Thyroid gland (tissue), 4 donors: ENCODE data around the gene ABHD8.

ENCODE experiments used
- CTCF ChIP-seq, 6 experiments: fragments of 200-600 bp in 3 of 6; fragments of 450-650 bp in 3 of 6; sonication (generic) in 3 of 6; IDR thresholded peaks; one replicate each; pipeline ENCODE4 v1.5.1; 2016 to 2019; ENCODE audit warnings: antibody characterized with exemption in 6 of 6, mild to moderate bottlenecking in 2 of 6, inconsistent platforms in 1 of 6, moderate library complexity in 1 of 6
- POLR2A ChIP-seq, 2 donors: fragments of 450-650 bp; IDR thresholded peaks; one replicate each; pipeline ENCODE4 v1.6.1; 2017; ENCODE audit warnings: antibody characterized with exemption in 2 of 2, mild to moderate bottlenecking in 2 of 2, moderate library complexity in 1 of 2

GRCh38 chr19:17347361-17347760 is 44.1 kb upstream of the ABHD8 start:
- no peak for TF ChIP-seq CTCF (IDR thresholded peaks at IDR 0.05)
- no peak for TF ChIP-seq POLR2A (IDR thresholded peaks at IDR 0.05)
